ENCODE data around the gene RAB26. TPM values are rescaled to one million over a fixed set of nuclear protein-coding genes. Genes with fewer than 3 reads are reported as not detected.
"Not testable (repeated sequence)": the region's sequence is repeated elsewhere in the genome, so short reads cannot be mapped to it uniquely, and the experiment has no call there.

RAB26 gene, protein sequence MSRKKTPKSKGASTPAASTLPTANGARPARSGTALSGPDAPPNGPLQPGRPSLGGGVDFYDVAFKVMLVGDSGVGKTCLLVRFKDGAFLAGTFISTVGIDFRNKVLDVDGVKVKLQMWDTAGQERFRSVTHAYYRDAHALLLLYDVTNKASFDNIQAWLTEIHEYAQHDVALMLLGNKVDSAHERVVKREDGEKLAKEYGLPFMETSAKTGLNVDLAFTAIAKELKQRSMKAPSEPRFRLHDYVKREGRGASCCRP
- total RNA-seq (2022) (10.8 and 12.3 TPM in 2 replicates), Bru-seq, nascent RNA (percentile 37 among the genes with signal in this experiment), BruChase-seq, experiment 1, labeled RNA remaining after a 6-hour chase (percentile 35 among the genes with signal in this experiment), BruChase-seq, experiment 2, labeled RNA remaining after a 2-hour chase (percentile 35 among the genes with signal in this experiment)
- long read RNA-seq, partial matches to known transcripts, result 2 of 71 reads
- long read RNA-seq, other reads (novel, unspliced or antisense), result 65 of 71 reads

- CTCF ChIA-PET, result interaction anchor here (0.6 to 1.6 kb wide), 3 partner anchors 125 to 663 kb away, joined by 4 to 7 read pairs (median 6); no protein-coding TSS in a partner anchor
- DNase-seq, result peak; percentile 96
- peak within 1 kb of the TSS; percentile 61 for H3K27ac Mint-ChIP-seq (ENCODE audit: unreplicated experiment)
- no peak for TF ChIP-seq CTCF (IDR thresholded peaks at IDR 0.05; ENCODE audit: unreplicated experiment)
- intact Hi-C loops (cut with micrococcal nuclease; ENCODE audit: unreplicated experiment), result no loop called here
- H3K9me3 Mint-ChIP-seq (ENCODE audit: low read depth, unreplicated experiment), result no peaks in the 10 kb centered on the region
- no TSS peak for BruUV-seq (replicated peaks)
- H3K4me1 Mint-ChIP-seq (ENCODE audit: low read depth, unreplicated experiment), result peaks cover 11% of the 10 kb centered on the region
- H3K27me3 Mint-ChIP-seq (ENCODE audit: unreplicated experiment), result no peaks in the 10 kb centered on the region
- peaks cover 61% of the 10 kb centered on the region for H3K36me3 Mint-ChIP-seq (ENCODE audit: insufficient read depth, unreplicated experiment)
- H3K4me3 Mint-ChIP-seq (ENCODE audit: low read depth, unreplicated experiment), result peak within 1 kb of the TSS; percentile 61
Measured at GRCh38 chr16:2147981-2148671, at the start of gene RAB26. RAB26 (plus strand) TSS chr16:2148625; CDS start chr16:2148784, 159 bp downstream.

DNA sequence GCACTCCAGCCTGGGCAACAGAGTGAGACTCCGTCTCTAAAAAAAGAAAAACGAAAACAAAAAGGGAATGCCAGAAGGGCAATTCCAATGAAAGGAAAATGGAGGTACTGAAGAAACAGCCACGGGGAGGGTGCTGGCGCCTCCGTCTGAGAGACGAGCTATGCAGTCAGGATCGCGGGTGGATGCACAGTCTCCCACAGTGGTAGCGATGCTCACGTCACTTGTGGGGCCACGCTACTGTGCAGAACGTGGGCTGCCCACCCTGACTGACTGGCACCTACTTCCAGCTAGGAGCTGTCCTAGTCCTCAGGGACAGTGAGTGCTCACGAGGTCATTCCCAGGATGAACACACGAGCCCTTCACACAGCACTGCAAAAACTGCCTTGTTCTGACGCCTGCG, 46.8 kb upstream of the RAB26 start:
- H3K27me3 Mint-ChIP-seq (ENCODE audit: unreplicated experiment); intact Hi-C loops (cut with micrococcal nuclease; ENCODE audit: unreplicated experiment); H3K4me3 Mint-ChIP-seq (ENCODE audit: low read depth, unreplicated experiment); H3K9me3 Mint-ChIP-seq (ENCODE audit: low read depth, unreplicated experiment); CTCF ChIA-PET; H3K4me1 Mint-ChIP-seq (ENCODE audit: low read depth, unreplicated experiment); H3K27ac Mint-ChIP-seq (ENCODE audit: unreplicated experiment); DNase-seq; BruUV-seq (replicated peaks): not testable (repeated sequence)
- peaks cover 15% of the 10 kb centered on the region for H3K36me3 Mint-ChIP-seq (ENCODE audit: insufficient read depth, unreplicated experiment)

- Mint-ChIP-seq H3K4me3 (ENCODE audit: low read depth, unreplicated experiment) (no peak overlapping the region), H3K27me3 (ENCODE audit: unreplicated experiment) (no peaks in the 10 kb centered on the region), H3K4me1 (ENCODE audit: low read depth, unreplicated experiment) (no peaks in the 10 kb centered on the region), H3K36me3 (ENCODE audit: insufficient read depth, unreplicated experiment) (peaks cover 11% of the 10 kb centered on the region), H3K27ac (ENCODE audit: unreplicated experiment) (no peak overlapping the region), H3K9me3 (ENCODE audit: low read depth, unreplicated experiment) (no peaks in the 10 kb centered on the region)
- CTCF ChIA-PET, result no interaction called here
- DNase-seq, result no peak
- intact Hi-C loops (cut with micrococcal nuclease; ENCODE audit: unreplicated experiment), result no loop called here
- no peak for TF ChIP-seq CTCF (IDR thresholded peaks at IDR 0.05; ENCODE audit: unreplicated experiment)
- no TSS peak for BruUV-seq (replicated peaks)
Measured at GRCh38 chr16:2102471-2102870, 46.0 kb upstream of the RAB26 start.

GRCh38 chr16:2104464-2104863, 44.0 kb upstream of the RAB26 start:
- DNase-seq; CTCF ChIA-PET; BruUV-seq (replicated peaks); H3K9me3 Mint-ChIP-seq (ENCODE audit: low read depth, unreplicated experiment); H3K4me1 Mint-ChIP-seq (ENCODE audit: low read depth, unreplicated experiment); H3K27me3 Mint-ChIP-seq (ENCODE audit: unreplicated experiment); H3K27ac Mint-ChIP-seq (ENCODE audit: unreplicated experiment); H3K4me3 Mint-ChIP-seq (ENCODE audit: low read depth, unreplicated experiment); intact Hi-C loops (cut with micrococcal nuclease; ENCODE audit: unreplicated experiment): not testable (repeated sequence)
- H3K36me3 Mint-ChIP-seq (ENCODE audit: insufficient read depth, unreplicated experiment), result peaks cover 14% of the 10 kb centered on the region

- DNase-seq; BruUV-seq (replicated peaks); H3K27me3 Mint-ChIP-seq (ENCODE audit: unreplicated experiment); CTCF ChIA-PET; H3K9me3 Mint-ChIP-seq (ENCODE audit: low read depth, unreplicated experiment); H3K4me1 Mint-ChIP-seq (ENCODE audit: low read depth, unreplicated experiment); H3K27ac Mint-ChIP-seq (ENCODE audit: unreplicated experiment); intact Hi-C loops (cut with micrococcal nuclease; ENCODE audit: unreplicated experiment); H3K4me3 Mint-ChIP-seq (ENCODE audit: low read depth, unreplicated experiment): not testable (repeated sequence)
- peaks cover 14% of the 10 kb centered on the region for H3K36me3 Mint-ChIP-seq (ENCODE audit: insufficient read depth, unreplicated experiment)
Measured at GRCh38 chr16:2105291-2105690, 43.1 kb upstream of the RAB26 start.

- H3K27me3 Mint-ChIP-seq (ENCODE audit: unreplicated experiment); H3K4me1 Mint-ChIP-seq (ENCODE audit: low read depth, unreplicated experiment); intact Hi-C loops (cut with micrococcal nuclease; ENCODE audit: unreplicated experiment); H3K9me3 Mint-ChIP-seq (ENCODE audit: low read depth, unreplicated experiment); H3K4me3 Mint-ChIP-seq (ENCODE audit: low read depth, unreplicated experiment); CTCF ChIA-PET; H3K27ac Mint-ChIP-seq (ENCODE audit: unreplicated experiment); BruUV-seq (replicated peaks); DNase-seq: not testable (repeated sequence)
- peaks cover 14% of the 10 kb centered on the region for H3K36me3 Mint-ChIP-seq (ENCODE audit: insufficient read depth, unreplicated experiment)
Measured at GRCh38 chr16:2105769-2106168, 42.7 kb upstream of the RAB26 start.

- H3K36me3 Mint-ChIP-seq (ENCODE audit: insufficient read depth, unreplicated experiment); BruUV-seq (replicated peaks); H3K4me1 Mint-ChIP-seq (ENCODE audit: low read depth, unreplicated experiment); H3K27ac Mint-ChIP-seq (ENCODE audit: unreplicated experiment); CTCF ChIA-PET; DNase-seq; H3K9me3 Mint-ChIP-seq (ENCODE audit: low read depth, unreplicated experiment); intact Hi-C loops (cut with micrococcal nuclease; ENCODE audit: unreplicated experiment); H3K27me3 Mint-ChIP-seq (ENCODE audit: unreplicated experiment); H3K4me3 Mint-ChIP-seq (ENCODE audit: low read depth, unreplicated experiment): not testable (repeated sequence)
Measured at GRCh38 chr16:2106211-2106610, 42.2 kb upstream of the RAB26 start.

GRCh38 chr16:2107121-2107790, 41.2 kb upstream of the RAB26 start:
- not testable (repeated sequence) for H3K27ac Mint-ChIP-seq (ENCODE audit: unreplicated experiment); DNase-seq

More at GRCh38 chr16:2107121-2107790, 41.2 kb upstream of the RAB26 start:
- H3K4me3 Mint-ChIP-seq (ENCODE audit: low read depth, unreplicated experiment); intact Hi-C loops (cut with micrococcal nuclease; ENCODE audit: unreplicated experiment); H3K36me3 Mint-ChIP-seq (ENCODE audit: insufficient read depth, unreplicated experiment); H3K27me3 Mint-ChIP-seq (ENCODE audit: unreplicated experiment); H3K4me1 Mint-ChIP-seq (ENCODE audit: low read depth, unreplicated experiment); CTCF ChIA-PET; BruUV-seq (replicated peaks); H3K9me3 Mint-ChIP-seq (ENCODE audit: low read depth, unreplicated experiment): not testable (repeated sequence)

Data from Calu3 (cell line).